ENCODE results near the gene ADSS1.

DNA sequence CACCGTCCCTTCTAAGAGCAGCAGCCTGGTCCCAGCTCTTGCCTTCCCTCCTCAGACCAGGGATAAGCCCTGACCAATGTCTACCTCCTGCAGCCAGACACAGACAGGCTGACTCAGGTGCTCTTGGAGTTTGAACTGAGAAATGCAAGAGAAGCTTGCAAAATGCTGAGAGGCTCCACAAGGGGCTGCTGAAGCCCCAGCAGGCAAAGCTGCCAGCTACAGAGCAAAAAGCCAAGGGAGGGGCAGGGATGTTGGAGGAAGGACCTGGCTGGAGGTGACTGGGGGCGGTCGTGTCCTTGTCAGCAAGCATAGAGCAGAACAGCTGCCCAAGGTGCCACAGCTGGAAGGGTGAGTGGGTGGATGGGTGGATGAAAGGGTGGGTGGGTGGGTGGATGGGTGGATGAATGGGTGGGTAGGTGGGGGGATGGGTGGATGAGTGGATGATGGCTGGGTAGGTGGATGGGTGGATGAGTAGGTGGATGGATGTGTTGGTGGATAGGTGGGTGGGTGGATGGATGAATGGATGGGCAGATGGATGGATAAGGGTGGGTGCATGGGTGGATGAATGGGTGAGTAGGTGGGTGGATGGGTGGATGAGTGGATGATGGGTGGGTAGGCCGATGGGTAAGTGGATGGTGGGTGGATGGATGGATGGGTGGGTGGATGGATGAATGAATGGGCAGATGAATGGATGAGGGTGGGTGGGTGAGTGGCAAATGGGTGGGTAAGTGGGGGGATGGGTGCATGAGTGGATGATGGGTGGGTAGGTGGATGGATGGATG lies 38.6 kb upstream of the ADSS1 start:
- TF ChIP-seq CTCF (IDR thresholded peaks at IDR 0.05; ENCODE audit: low read depth, low read length, poor library complexity, severe bottlenecking), result no peak
- TF ChIP-seq EZH2phosphoT487 (IDR thresholded peaks at IDR 0.05; ENCODE audit: borderline replicate concordance, low read length), result no peak
